ENCODE measurements around the gene BEND3. TPM values are rescaled to one million over a fixed set of nuclear protein-coding genes. Genes with fewer than 3 reads are reported as not detected.
"Not testable (repeated sequence)": the region's sequence is repeated elsewhere in the genome, so short reads cannot be mapped to it uniquely, and the experiment has no call there.

Gene BEND3
- total RNA-seq, 4 donors from 2014 or later = 2.1 to 2.4 (median 2.1) TPM

DNA sequence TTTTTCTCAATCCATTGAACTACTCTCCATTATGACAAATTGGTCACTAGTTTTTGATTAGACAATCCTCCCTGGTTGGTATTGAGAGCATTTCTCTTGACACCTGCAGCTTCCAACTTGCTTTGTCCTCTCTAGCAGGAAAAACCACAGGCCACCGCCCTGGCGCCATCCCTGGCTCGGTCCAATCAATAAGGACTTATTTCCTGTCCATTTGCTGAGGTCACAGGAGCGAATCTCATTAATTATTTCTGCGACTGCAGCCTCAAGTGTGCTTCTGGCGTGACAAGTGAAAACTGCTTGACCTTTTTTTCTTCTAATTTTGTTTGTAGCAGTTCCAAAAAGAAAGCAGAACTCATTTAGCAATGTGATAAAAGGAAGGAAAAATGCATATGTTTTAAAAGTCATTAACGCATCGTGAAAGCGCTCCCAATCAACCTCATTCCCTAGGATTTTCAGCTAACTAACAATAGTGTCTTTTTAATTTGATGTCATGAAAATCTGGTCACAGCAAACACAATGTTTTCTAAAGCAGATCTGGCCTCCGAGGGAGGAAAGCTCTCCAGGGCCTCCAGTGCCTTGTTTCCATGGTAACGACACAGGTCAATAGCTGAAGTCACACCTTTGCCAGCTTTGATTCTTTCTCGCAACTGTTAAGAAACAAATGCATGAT is 39.0 kb upstream of the BEND3 start:
- H3K4me1 ChIP-seq = no peaks in the 10 kb centered on the region
- H3K9me3 ChIP-seq = no peaks in the 10 kb centered on the region
- H3K36me3 ChIP-seq = no peaks in the 10 kb centered on the region
- H3K4me3 ChIP-seq = no peak overlapping the region
- TF ChIP-seq, protein P1, sequence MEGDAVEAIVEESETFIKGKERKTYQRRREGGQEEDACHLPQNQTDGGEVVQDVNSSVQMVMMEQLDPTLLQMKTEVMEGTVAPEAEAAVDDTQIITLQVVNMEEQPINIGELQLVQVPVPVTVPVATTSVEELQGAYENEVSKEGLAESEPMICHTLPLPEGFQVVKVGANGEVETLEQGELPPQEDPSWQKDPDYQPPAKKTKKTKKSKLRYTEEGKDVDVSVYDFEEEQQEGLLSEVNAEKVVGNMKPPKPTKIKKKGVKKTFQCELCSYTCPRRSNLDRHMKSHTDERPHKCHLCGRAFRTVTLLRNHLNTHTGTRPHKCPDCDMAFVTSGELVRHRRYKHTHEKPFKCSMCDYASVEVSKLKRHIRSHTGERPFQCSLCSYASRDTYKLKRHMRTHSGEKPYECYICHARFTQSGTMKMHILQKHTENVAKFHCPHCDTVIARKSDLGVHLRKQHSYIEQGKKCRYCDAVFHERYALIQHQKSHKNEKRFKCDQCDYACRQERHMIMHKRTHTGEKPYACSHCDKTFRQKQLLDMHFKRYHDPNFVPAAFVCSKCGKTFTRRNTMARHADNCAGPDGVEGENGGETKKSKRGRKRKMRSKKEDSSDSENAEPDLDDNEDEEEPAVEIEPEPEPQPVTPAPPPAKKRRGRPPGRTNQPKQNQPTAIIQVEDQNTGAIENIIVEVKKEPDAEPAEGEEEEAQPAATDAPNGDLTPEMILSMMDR (IDR thresholded peaks at IDR 0.05) = no peak
- H3K27me3 ChIP-seq = no peaks in the 10 kb centered on the region
- no peak overlapping the region for H3K27ac ChIP-seq
- WGBS = 82% methylated on average over 12 of the region's 12 CpGs
- no peak for DNase-seq (ENCODE audit: low spot score in 2 of 2)

DNA sequence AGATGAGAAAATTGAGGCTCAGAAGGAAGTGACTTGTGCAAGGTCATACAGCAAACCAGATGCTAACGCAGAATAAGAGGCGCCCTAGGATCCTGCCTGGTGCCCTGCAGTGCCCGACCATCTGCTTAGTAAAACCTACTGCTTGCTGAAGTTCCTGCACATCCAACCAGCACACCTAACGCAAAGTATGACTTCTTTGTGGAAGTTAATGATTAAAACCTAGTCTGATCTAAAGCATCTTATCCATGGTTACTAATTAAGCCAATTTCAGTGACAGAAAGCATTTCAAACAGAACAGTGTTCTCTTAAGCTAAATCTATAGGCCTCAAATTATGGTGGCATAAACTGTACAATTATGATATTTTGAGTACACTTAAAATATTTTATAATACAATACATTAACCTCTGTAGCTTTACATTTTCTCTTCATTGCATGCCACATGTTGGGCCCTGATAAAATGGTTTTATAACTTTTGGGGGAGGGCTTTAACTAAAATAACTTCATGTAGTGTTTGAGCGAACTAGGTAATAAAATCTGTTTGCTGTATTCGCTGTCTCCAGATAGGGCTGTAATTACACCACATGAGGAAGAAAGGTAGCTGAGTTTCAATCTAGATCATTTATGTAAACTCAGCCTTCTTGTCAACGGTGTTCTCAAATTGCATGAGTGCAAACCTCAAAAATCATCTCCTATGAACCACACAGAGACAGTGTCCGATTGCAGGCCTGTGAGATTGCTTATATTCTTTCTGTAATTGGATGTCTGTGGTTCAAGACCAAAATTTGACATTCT is 37.5 kb upstream of the BEND3 start:
- Histone ChIP-seq H3K27me3 (no peaks in the 10 kb centered on the region), H3K4me1 (no peaks in the 10 kb centered on the region), H3K9me3 (no peaks in the 10 kb centered on the region), H3K4me3 (no peak overlapping the region), H3K36me3 (no peaks in the 10 kb centered on the region), H3K27ac (no peak overlapping the region)
- WGBS = 95% methylated on average over 8 of the region's 8 CpGs
- TF ChIP-seq EP300 (IDR thresholded peaks at IDR 0.05) (no peak), POLR2A (IDR thresholded peaks at IDR 0.05) (no peak), POLR2AphosphoS5 (IDR thresholded peaks at IDR 0.05) (no peak)
- TF ChIP-seq, protein P1 (IDR thresholded peaks at IDR 0.05) = no peak
- no peak for DNase-seq (ENCODE audit: low spot score in 2 of 2)

DNA sequence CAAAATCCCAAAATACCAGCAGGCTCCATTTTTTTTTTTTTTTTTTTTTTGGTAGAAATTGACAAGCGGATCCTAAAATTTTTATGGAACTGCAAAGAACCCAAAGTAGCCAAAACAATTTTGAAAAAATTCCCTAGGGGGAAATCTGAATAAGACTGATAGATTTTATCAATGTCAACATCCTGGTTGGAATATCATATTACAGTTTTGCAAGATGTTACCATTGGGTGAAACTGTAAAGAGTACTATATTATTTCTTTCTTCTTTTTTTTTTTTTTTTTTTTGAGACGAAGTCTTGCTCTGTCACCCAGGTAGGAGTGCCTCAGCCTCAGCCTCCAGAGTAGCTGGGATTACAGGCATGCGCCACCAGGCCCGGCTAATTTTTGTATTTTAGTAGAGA is 29.4 kb upstream of the BEND3 start:
- TF ChIP-seq, protein P1 (IDR thresholded peaks at IDR 0.05) = no peak
- TF ChIP-seq POLR2A (IDR thresholded peaks at IDR 0.05) (no peak), POLR2AphosphoS5 (IDR thresholded peaks at IDR 0.05) (no peak), EP300 (IDR thresholded peaks at IDR 0.05) (no peak)
- no peak overlapping the region for H3K4me3 ChIP-seq
- no peaks in the 10 kb centered on the region for H3K27me3 ChIP-seq
- no peaks in the 10 kb centered on the region for H3K36me3 ChIP-seq
- 79% methylated on average over 4 of the region's 4 CpGs for WGBS
- no peak overlapping the region for H3K27ac ChIP-seq
- no peak for DNase-seq (ENCODE audit: low spot score in 2 of 2)
- H3K9me3 ChIP-seq = no peaks in the 10 kb centered on the region
- H3K4me1 ChIP-seq = no peaks in the 10 kb centered on the region

DNA sequence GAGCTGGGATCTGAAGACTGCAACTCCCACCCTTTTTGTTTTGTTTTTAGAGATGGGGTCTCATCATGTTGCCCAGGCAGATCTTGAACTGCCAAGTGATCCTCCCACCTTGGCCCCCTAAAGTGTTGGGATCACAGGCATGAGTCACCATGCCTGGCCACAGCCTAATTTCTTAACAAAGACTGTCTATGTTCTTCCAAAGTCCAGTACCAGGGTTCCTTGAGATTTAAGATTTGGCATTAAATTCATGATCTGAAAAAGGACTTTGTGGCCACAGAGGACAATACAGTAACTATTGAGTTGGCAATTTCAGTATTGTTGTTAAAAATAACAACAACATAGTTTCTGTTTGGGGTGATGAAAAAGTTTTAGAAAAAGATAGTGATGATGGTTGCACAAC is 28.7 kb upstream of the BEND3 start:
- TF ChIP-seq, protein P1 (IDR thresholded peaks at IDR 0.05) = no peak
- no peak for TF ChIP-seq EP300 (IDR thresholded peaks at IDR 0.05)
- no peak for TF ChIP-seq POLR2A (IDR thresholded peaks at IDR 0.05)
- no peak for TF ChIP-seq POLR2AphosphoS5 (IDR thresholded peaks at IDR 0.05)
- no peaks in the 10 kb centered on the region for H3K27me3 ChIP-seq
- H3K36me3 ChIP-seq = no peaks in the 10 kb centered on the region
- H3K4me1 ChIP-seq = no peaks in the 10 kb centered on the region
- no peak overlapping the region for H3K27ac ChIP-seq
- H3K4me3 ChIP-seq = no peak overlapping the region
- no peak for DNase-seq (ENCODE audit: low spot score in 2 of 2)
- H3K9me3 ChIP-seq = no peaks in the 10 kb centered on the region

DNA sequence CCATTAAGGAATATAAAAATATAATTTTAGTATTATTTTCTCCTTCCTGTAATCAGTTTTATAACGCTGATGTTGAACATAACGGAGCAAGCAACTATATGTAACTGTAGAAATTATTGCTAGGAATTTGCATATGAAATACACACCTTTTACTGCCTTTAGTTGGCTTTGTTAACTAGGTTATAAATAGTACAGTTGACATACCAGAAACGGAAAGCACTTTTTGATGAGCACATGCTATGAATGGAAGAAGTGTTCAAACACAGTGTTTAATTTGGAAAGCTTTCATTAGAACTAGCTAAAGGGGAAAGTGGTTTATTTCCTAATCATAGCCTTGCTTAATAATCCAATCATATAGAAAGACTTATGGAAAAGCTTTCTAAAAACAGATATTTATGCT is 25.3 kb upstream of the BEND3 start:
- no peaks in the 10 kb centered on the region for H3K36me3 ChIP-seq
- no peak for DNase-seq (ENCODE audit: low spot score in 2 of 2)
- no peak overlapping the region for H3K4me3 ChIP-seq
- H3K27me3 ChIP-seq = no peaks in the 10 kb centered on the region
- H3K4me1 ChIP-seq = no peaks in the 10 kb centered on the region
- TF ChIP-seq POLR2A (IDR thresholded peaks at IDR 0.05) (no peak), POLR2AphosphoS5 (IDR thresholded peaks at IDR 0.05) (no peak), EP300 (IDR thresholded peaks at IDR 0.05) (no peak)
- TF ChIP-seq, protein P1 (IDR thresholded peaks at IDR 0.05) = no peak
- no peaks in the 10 kb centered on the region for H3K9me3 ChIP-seq
- 44% methylated on average over 3 of the region's 3 CpGs for whole genome bisulfite sequencing
- H3K27ac ChIP-seq = no peak overlapping the region

DNA sequence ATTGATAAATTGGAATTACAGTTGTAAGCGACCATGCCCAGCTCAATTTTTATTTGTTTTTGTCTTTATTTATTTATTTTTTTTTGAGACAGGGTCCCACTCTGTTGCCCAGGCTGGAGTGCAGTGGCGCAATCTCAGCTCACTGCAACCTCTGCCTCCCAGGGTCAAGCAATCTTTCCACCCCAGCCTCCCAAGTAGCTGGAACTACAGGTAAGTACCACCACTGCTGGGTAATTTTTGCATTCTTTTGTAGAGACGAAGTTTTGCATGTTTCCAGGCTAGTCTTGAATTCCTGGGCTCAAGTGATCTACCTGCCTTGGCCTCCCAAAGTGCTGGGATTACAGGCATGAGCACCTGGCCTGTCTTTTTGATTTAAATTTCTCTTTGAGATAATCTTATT is 21.0 kb upstream of the BEND3 start:
- WGBS = 91% methylated on average over 3 of the region's 3 CpGs
- not testable (repeated sequence) for DNase-seq (ENCODE audit: low spot score in 2 of 2); H3K36me3 ChIP-seq; H3K9me3 ChIP-seq; H3K4me1 ChIP-seq; H3K27me3 ChIP-seq; H3K27ac ChIP-seq; H3K4me3 ChIP-seq

DNA sequence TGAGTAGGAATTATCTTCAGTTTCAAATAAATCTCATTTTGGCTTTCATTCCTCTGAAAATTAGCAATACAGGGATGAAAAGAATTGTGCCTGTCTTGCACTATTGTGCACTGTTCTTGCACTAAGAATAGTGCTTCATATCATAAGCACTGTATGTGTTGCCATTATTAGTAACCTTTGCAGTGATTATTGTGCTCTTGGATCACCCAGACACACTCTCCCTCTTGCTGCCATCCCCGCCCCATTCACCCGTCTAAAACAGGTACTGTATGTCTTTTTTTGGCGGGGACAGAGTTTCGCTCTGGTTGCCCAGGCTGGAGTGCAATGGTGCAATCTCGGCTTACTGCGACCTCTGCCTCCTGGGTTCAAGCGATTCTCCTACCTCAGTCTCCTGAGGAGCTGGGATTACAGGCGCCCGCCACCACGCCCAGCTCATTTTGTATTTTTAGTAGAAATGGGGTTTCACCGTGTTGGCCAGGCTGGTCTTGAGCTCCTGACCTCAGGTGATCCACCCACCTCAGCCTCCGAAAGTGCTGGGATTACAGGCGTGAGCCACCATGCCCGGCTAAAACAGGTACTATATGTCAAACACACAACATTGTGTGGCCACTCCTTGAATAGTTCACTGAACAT is 19.8 kb upstream of the BEND3 start:
- not testable (repeated sequence) for H3K4me3 ChIP-seq; H3K27ac ChIP-seq; H3K4me1 ChIP-seq; H3K27me3 ChIP-seq; H3K36me3 ChIP-seq; H3K9me3 ChIP-seq; DNase-seq (ENCODE audit: low spot score in 2 of 2)
- WGBS = 95% methylated on average over 14 of the region's 14 CpGs

Measured in suprapubic skin (tissue), 4 donors.